WTC11 (cell line): ENCODE measurements around the gene CMYA5.

Source experiments
- ATF3 ChIP-seq: sonication (generic); formaldehyde crosslinking; conservative IDR thresholded peaks from 2 replicates; pipeline ENCODE4 v1.8.1; 2022; ENCODE audit warnings: mild to moderate bottlenecking, missing genetic modification reagents
- CBFB ChIP-seq: sonication (generic); formaldehyde crosslinking; IDR thresholded peaks from 2 replicates; pipeline ENCODE4 v1.8.1; 2022; ENCODE audit warnings: mild to moderate bottlenecking, low read depth, missing genetic modification reagents
- E2F4 ChIP-seq: sonication (generic); formaldehyde crosslinking; IDR thresholded peaks from 2 replicates; pipeline ENCODE4 v1.8.1; 2022; ENCODE audit warnings: low read depth, mild to moderate bottlenecking, moderate library complexity, missing genetic modification reagents, borderline replicate concordance
- ETV6 ChIP-seq: sonication (generic); formaldehyde crosslinking; IDR thresholded peaks from 2 replicates; pipeline ENCODE4 v1.8.1; 2022; ENCODE audit warnings: mild to moderate bottlenecking, missing genetic modification reagents
- GABPB1 ChIP-seq: sonication (generic); formaldehyde crosslinking; IDR thresholded peaks from 2 replicates; pipeline ENCODE4 v1.8.1; 2023; ENCODE audit warnings: mild to moderate bottlenecking, missing genetic modification reagents
- HMGXB4 ChIP-seq: sonication (generic); formaldehyde crosslinking; IDR thresholded peaks from 2 replicates; pipeline ENCODE4 v1.8.1; 2023; ENCODE audit warnings: mild to moderate bottlenecking, moderate library complexity, missing genetic modification reagents
- MYBL2 ChIP-seq: sonication (generic); formaldehyde crosslinking; IDR thresholded peaks from 2 replicates; pipeline ENCODE4 v1.8.1; 2023; ENCODE audit warnings: mild to moderate bottlenecking, moderate library complexity, missing genetic modification reagents
- NR2C2 ChIP-seq: sonication (generic); formaldehyde crosslinking; IDR thresholded peaks from 2 replicates; pipeline ENCODE4 v1.8.0; 2022; ENCODE audit warnings: mild to moderate bottlenecking, missing genetic modification reagents

GRCh38 chr5:79720096-79720495 lies 30.5 kb downstream of the CMYA5 start:
- TF ChIP-seq MYBL2 (CRISPR knock-in tag) (no peak), GABPB1 (CRISPR knock-in tag) (no peak), ATF3 (CRISPR knock-in tag) (no peak), CBFB (CRISPR knock-in tag) (no peak), E2F4 (no peak), NR2C2 (no peak), HMGXB4 (CRISPR knock-in tag) (no peak), ETV6 (CRISPR knock-in tag) (no peak)
